Peyer's patch (tissue), 4 donors: ENCODE data around the gene TMC3. TPM values are rescaled to one million over a fixed set of nuclear protein-coding genes. Genes with fewer than 3 reads are reported as not detected.

Source experiments
- DNase-seq, 3 donors: peaks; one replicate each; pipeline ENCODE4 v3.0.0-alpha.2; 2017 to 2019
- H3K27ac ChIP-seq, 4 donors: fragments of 200-600 bp; sonication (generic); one replicate each; pipeline ENCODE4 v1.5.1; 2016 to 2019
- H3K27me3 ChIP-seq, 2 donors: fragments of 200-600 bp; sonication (generic); one replicate each; pipeline ENCODE4 v1.5.1; 2019
- H3K36me3 ChIP-seq, 3 donors: fragments of 200-600 bp; sonication (generic); one replicate each; pipeline ENCODE4 v1.5.1; 2016 to 2019
- H3K4me1 ChIP-seq, 4 donors: fragments of 200-600 bp; sonication (generic); one replicate each; pipeline ENCODE4 v1.5.1; 2016 to 2019
- H3K4me3 ChIP-seq, 4 donors: fragments of 200-600 bp; sonication (generic); 1 replicate in 3 of 4; 2 replicates in 1 of 4; pipeline ENCODE4 v1.5.1; 2016 to 2019; ENCODE audit warnings: mild to moderate bottlenecking in 1 of 4
- H3K9me3 ChIP-seq, 4 donors: fragments of 200-600 bp; sonication (generic); one replicate each; pipeline ENCODE4 v1.5.1; 2016 to 2019; ENCODE audit warnings: mild to moderate bottlenecking in 1 of 4
- CTCF ChIP-seq, 6 experiments: fragments of 450-650 bp in 4 of 6; fragments of 200-600 bp in 2 of 6; sonication (generic) in 1 of 6; IDR thresholded peaks; one replicate each; pipeline ENCODE4 v1.5.1; 2017 to 2019; ENCODE audit warnings: antibody characterized with exemption in 6 of 6, mild to moderate bottlenecking in 3 of 6, moderate library complexity in 1 of 6
- POLR2A ChIP-seq, 2 donors: fragments of 450-650 bp; IDR thresholded peaks; one replicate each; pipeline ENCODE4 v1.5.1; 2017; ENCODE audit warnings: antibody characterized with exemption in 2 of 2, mild to moderate bottlenecking in 2 of 2, moderate library complexity in 2 of 2
- total RNA-seq, 4 donors: library from RNA; depleted of rRNA; stranded (reverse); fragments of >200 nt; gene quantifications; one replicate each; pipeline ENCODE4 v1.1.0, GENCODE V29; 2016

TMC3 gene
- total RNA-seq, 4 donors from 2014 or later, result not detected

DNA sequence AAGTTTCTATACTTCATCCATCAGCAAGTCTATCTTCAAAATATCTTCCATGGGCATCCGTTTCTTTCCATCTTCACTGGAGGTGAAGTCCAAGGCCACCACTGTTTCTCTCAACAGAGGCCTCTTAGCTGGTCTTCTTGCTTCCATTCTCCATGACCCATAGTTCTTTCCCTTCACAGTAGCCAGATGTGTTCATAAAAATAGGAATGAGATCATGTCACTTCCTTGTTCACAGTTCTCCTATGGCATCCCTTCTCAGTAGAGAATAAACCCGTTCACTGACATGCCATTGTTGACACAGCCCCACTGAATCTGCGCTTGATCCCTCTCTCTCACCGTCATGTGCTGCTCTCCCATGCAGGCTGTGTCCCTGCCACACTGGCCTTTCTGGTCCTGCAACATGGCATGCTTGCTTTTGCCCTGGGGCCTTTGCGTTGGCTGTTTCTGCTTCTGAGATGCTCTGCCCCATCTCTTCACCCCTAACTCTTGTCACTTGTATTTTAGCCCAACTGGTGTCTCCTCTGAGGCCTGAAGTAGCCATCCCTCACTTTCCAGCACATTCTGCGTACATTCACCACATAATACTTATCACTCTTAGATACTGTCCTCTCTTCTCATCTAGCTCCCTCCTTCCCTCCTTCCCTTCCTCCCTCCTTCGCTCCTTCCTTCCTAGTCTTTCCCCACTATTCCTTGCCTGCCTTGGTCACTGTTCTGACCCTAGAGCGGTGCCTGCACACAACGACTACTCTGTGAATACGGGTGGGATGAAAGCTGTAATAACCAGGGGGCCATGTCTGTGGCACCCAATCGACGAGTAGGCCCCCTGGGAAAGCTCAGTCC, 92.0 kb downstream of the TMC3 start:
- peak in 2 of 3 donors; percentile 11 to 26 for DNase-seq
- no peaks in the 10 kb centered on the region for H3K27me3 ChIP-seq
- no peak overlapping the region for H3K4me3 ChIP-seq
- TF ChIP-seq POLR2A (IDR thresholded peaks at IDR 0.05) (no peak), CTCF (IDR thresholded peaks at IDR 0.05) (no peak)
- H3K27ac ChIP-seq, result no peak overlapping the region
- no peaks in the 10 kb centered on the region for H3K36me3 ChIP-seq
- H3K9me3 ChIP-seq, result no peaks in the 10 kb centered on the region
- peaks cover 0 to 27% (median 0%) of the 10 kb centered on the region in 4 donors for H3K4me1 ChIP-seq

DNA sequence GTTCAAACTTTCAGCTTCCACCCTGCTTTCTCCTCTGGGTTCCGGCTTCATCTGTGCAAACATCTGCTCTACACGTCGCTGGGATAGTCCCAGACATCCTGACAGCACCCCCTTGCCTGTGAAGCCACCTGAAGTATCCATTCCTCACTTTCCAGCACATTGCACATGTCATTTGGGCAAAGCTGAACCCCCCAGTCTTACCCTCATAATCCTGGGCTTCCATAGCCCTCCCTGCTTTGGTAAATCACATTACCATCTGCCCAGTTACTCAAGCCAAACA, 92.6 kb downstream of the TMC3 start:
- no peak for TF ChIP-seq CTCF (IDR thresholded peaks at IDR 0.05)
- no peak for TF ChIP-seq POLR2A (IDR thresholded peaks at IDR 0.05)
- Histone ChIP-seq H3K4me3 (no peak overlapping the region), H3K27ac (no peak overlapping the region), H3K9me3 (no peaks in the 10 kb centered on the region), H3K36me3 (no peaks in the 10 kb centered on the region), H3K27me3 (no peaks in the 10 kb centered on the region), H3K4me1 (peaks cover 0 to 27% (median 0%) of the 10 kb centered on the region in 4 donors)
- peak in 1 of 3 donors; percentile 6 for DNase-seq

Other genes with a start within 250 kb of the TMC3 start
- 1 to 10 TPM in 1 of 4 donors, not detected in 3; 6.6 TPM for gene CFAP161, start 239.9 kb downstream of the TMC3 start, total RNA-seq
- 100 to 1,000 TPM in 1 of 4 donors, 10 to 100 TPM in 1, 1 to 10 TPM in 2; 6.3 to 115 (median 11.6) TPM for gene IL16, start 177.3 kb downstream of the TMC3 start, total RNA-seq
- 10 to 100 TPM; 37.8 to 39.6 (median 38.7) TPM for gene STARD5, start 50.1 kb downstream of the TMC3 start, total RNA-seq